HG03457 (cell line): ENCODE data around the gene ABCB9.
"Not testable (repeated sequence)": the region's sequence is repeated elsewhere in the genome, so short reads cannot be mapped to it uniquely, and the experiment has no call there.

Experiments used
- ATAC-seq: cut with Tn5 transposase; IDR thresholded peaks from one replicate; pipeline ENCODE4 v1.9.1; 2021; ENCODE audit warnings: moderate number of reproducible peaks; ENCODE audit not compliant: unreplicated experiment

The ABCB9 gene

GRCh38 chr12:122965851-122966742 is at the start of gene ABCB9:
TSS of gene ABCB9 (minus strand) at chr12:122966463. CDS start at chr12:122960235, 6,228 bp downstream.
- ATAC-seq = peak; percentile 52

GRCh38 chr12:123014473-123014872 is 48.2 kb upstream of the ABCB9 start:
- not testable (repeated sequence) for ATAC-seq

GRCh38 chr12:123013185-123014095 is 47.2 kb upstream of the ABCB9 start:
- ATAC-seq = no peak

GRCh38 chr12:123011701-123012100 is 45.4 kb upstream of the ABCB9 start:
- no peak for ATAC-seq

GRCh38 chr12:123010681-123011080 is 44.4 kb upstream of the ABCB9 start:
- ATAC-seq = no peak

- ATAC-seq = no peak
Measured at GRCh38 chr12:123010110-123010509, 43.8 kb upstream of the ABCB9 start.

GRCh38 chr12:123006977-123007376 is 40.7 kb upstream of the ABCB9 start:
- ATAC-seq = no peak

GRCh38 chr12:123005081-123005626 is 38.9 kb upstream of the ABCB9 start:
- no peak for ATAC-seq

GRCh38 chr12:123004287-123004686 is 38.0 kb upstream of the ABCB9 start:
- no peak for ATAC-seq

GRCh38 chr12:123003257-123003656 is 37.0 kb upstream of the ABCB9 start:
- ATAC-seq = no peak

GRCh38 chr12:123001464-123001863 is 35.2 kb upstream of the ABCB9 start:
- ATAC-seq = no peak

- ATAC-seq = no peak
Measured at GRCh38 chr12:123000578-123000977, 34.3 kb upstream of the ABCB9 start.

- no peak for ATAC-seq
Measured at GRCh38 chr12:122999986-123000420, 33.7 kb upstream of the ABCB9 start.

GRCh38 chr12:122999196-122999946 is 33.1 kb upstream of the ABCB9 start:
- no peak for ATAC-seq

- no peak for ATAC-seq
Measured at GRCh38 chr12:122998316-122998715, 32.1 kb upstream of the ABCB9 start.

GRCh38 chr12:122997343-122998250 is 31.3 kb upstream of the ABCB9 start:
- ATAC-seq = no peak

- no peak for ATAC-seq
Measured at GRCh38 chr12:122996621-122997342, 30.5 kb upstream of the ABCB9 start.

- no peak for ATAC-seq
Measured at GRCh38 chr12:122996188-122996601, 29.9 kb upstream of the ABCB9 start.
